Endothelial cell (in vitro differentiated cells): ENCODE results near the gene MBOAT7. TPM values are rescaled to one million over a fixed set of nuclear protein-coding genes. Genes with fewer than 3 reads are reported as not detected.
"Not testable (repeated sequence)": the region's sequence is repeated elsewhere in the genome, so short reads cannot be mapped to it uniquely, and the experiment has no call there.

Experiments
- DNase-seq: peaks from one replicate; pipeline ENCODE4 v3.0.0; 2021; ENCODE audit warnings: low spot score
- H3K27ac Mint-ChIP-seq: one replicate; pipeline ENCODE4 v1.8.0; 2021; ENCODE audit warnings: mixed read lengths, inconsistent platforms; ENCODE audit not compliant: unreplicated experiment
- H3K27me3 Mint-ChIP-seq: one replicate; pipeline ENCODE4 v1.8.0; 2021; ENCODE audit warnings: mild to moderate bottlenecking, moderate library complexity, mixed read lengths, inconsistent platforms; ENCODE audit not compliant: unreplicated experiment
- H3K36me3 Mint-ChIP-seq: one replicate; pipeline ENCODE4 v1.8.0; 2021; ENCODE audit warnings: mild to moderate bottlenecking, low read depth, mixed read lengths, inconsistent platforms; ENCODE audit not compliant: unreplicated experiment
- H3K4me1 Mint-ChIP-seq: one replicate; pipeline ENCODE4 v1.8.0; 2021; ENCODE audit warnings: mild to moderate bottlenecking, mixed read lengths, inconsistent platforms; ENCODE audit not compliant: unreplicated experiment
- H3K4me3 Mint-ChIP-seq: one replicate; pipeline ENCODE4 v1.8.0; 2021; ENCODE audit warnings: mild to moderate bottlenecking, mixed read lengths, inconsistent platforms; ENCODE audit not compliant: unreplicated experiment
- H3K9me3 Mint-ChIP-seq: one replicate; pipeline ENCODE4 v1.8.0; 2021; ENCODE audit warnings: mixed read lengths, inconsistent platforms; ENCODE audit not compliant: unreplicated experiment
- total RNA-seq: library from RNA; stranded (reverse); fragmentation: NEBNext Ultra II Directional; extraction: Animal tissue kit (Norgen Biotek cat#: 25700); gene quantifications from one replicate; pipeline ENCODE4 v1.2.1, GENCODE V29; 2021; ENCODE audit not compliant: unreplicated experiment
- TF ChIP-seq, protein P1 (sequence below): fragments of 200-600 bp; sonication (generic); IDR thresholded peaks from one replicate; pipeline ENCODE4 v1.5.0; 2021; ENCODE audit warnings: antibody characterized with exemption; ENCODE audit not compliant: unreplicated experiment

MBOAT7 gene
- total RNA-seq, 1 donor from 2014 or later = 203 TPM

DNA sequence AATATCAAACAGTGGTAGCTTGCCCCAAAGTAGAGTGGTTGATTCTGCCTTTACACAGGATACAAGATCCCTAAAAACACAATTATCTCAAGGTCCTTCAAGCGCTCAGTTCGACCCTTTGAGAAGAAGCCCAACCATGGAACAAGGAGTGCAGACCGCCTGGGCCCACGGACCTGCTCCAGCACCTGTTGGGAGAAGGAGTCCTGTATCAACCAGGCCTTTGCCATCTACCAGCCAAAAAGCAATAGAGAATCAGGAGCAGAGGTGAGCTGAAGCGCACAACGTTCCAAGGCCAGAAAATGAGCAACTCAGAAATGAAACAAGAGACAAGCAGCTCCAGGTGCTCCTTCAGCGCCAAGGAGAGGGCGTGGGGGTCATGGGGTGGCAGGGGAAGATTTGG lies 39.8 kb upstream of the MBOAT7 start:
- peaks cover 8% of the 10 kb centered on the region for H3K27me3 Mint-ChIP-seq
- no peaks in the 10 kb centered on the region for H3K9me3 Mint-ChIP-seq
- H3K4me1 Mint-ChIP-seq = no peaks in the 10 kb centered on the region
- H3K27ac Mint-ChIP-seq = no peak overlapping the region
- H3K4me3 Mint-ChIP-seq = no peak overlapping the region
- no peaks in the 10 kb centered on the region for H3K36me3 Mint-ChIP-seq
- no peak for DNase-seq
- TF ChIP-seq, protein P1, sequence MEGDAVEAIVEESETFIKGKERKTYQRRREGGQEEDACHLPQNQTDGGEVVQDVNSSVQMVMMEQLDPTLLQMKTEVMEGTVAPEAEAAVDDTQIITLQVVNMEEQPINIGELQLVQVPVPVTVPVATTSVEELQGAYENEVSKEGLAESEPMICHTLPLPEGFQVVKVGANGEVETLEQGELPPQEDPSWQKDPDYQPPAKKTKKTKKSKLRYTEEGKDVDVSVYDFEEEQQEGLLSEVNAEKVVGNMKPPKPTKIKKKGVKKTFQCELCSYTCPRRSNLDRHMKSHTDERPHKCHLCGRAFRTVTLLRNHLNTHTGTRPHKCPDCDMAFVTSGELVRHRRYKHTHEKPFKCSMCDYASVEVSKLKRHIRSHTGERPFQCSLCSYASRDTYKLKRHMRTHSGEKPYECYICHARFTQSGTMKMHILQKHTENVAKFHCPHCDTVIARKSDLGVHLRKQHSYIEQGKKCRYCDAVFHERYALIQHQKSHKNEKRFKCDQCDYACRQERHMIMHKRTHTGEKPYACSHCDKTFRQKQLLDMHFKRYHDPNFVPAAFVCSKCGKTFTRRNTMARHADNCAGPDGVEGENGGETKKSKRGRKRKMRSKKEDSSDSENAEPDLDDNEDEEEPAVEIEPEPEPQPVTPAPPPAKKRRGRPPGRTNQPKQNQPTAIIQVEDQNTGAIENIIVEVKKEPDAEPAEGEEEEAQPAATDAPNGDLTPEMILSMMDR = no peak

DNA sequence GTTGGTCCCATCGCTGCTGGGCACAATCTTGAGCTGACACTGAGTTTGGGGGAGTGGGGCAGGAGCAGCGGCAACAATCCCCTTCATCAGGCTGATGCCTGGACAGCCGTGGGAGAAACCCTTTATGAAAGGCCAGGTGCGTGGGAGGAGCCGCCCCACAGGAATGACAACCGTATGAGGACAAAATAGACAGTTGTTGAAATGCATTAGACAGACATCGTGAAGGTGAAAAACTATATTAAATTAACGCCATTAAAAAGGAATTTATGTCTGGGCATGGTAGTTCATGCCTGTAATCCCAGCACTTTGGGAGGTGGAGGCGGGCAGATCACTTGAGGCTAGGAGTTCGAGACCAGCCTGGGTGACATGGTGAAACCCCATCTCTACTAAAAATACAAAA lies 35.2 kb upstream of the MBOAT7 start:
- not testable (repeated sequence) for H3K4me1 Mint-ChIP-seq, H3K27ac Mint-ChIP-seq, H3K36me3 Mint-ChIP-seq

DNA sequence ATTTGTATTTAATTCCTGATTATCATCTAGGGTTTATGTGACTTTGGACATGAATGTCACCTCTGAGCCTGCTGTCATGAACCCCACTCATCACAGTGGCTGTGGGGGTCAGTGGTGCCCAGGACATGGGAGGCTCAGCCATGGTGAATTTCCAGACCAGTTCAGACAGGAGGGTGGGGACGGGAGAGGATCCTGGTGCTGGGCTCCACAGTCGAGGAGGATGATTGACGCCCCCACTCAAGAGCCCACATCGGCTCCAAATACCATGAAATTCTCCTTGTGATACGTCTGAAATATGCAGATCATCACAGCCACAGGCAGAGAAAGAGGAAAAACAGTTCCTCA lies 34.5 kb upstream of the MBOAT7 start:
- H3K27me3 Mint-ChIP-seq, H3K9me3 Mint-ChIP-seq, H3K27ac Mint-ChIP-seq, H3K4me3 Mint-ChIP-seq, DNase-seq, H3K36me3 Mint-ChIP-seq, H3K4me1 Mint-ChIP-seq: not testable (repeated sequence)

More for the DNA sequence above, 35.2 kb upstream of the MBOAT7 start:
- H3K9me3 Mint-ChIP-seq, H3K4me3 Mint-ChIP-seq, DNase-seq, H3K27me3 Mint-ChIP-seq: not testable (repeated sequence)

DNA sequence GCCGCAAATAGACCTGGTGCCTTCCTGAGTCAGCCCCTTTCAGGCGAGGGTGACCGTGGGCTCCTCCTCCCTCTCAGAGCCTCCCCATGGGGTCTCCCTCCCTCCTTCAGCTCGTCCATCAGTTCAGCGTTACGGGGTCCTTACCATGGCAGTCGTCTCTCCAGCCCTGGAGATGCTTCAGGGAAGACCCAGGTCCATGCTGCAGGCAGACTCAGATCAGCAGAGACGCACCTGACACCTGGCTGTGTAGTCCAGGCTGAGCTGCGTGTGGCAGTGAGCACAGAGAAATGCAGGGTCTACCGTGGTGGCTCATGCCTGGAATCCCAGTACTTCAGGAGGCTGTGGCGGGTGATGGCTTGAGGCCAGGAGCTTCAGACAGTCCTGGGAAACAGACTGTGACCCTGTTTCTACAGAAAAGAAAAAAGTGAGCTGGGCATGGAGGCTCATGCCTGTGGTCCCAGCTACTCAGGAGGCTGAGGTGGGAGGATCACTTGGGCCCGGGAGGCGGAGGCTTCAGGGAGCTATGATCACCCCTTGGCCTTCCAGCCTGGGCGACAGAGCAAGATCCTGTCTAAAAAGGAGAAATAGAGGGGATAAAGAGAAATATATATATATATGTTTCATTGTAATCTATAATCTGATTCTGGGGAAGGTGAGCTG lies 34.0 kb upstream of the MBOAT7 start:
- H3K4me1 Mint-ChIP-seq, H3K27me3 Mint-ChIP-seq, H3K4me3 Mint-ChIP-seq, H3K27ac Mint-ChIP-seq, DNase-seq, H3K36me3 Mint-ChIP-seq, H3K9me3 Mint-ChIP-seq: not testable (repeated sequence)

DNA sequence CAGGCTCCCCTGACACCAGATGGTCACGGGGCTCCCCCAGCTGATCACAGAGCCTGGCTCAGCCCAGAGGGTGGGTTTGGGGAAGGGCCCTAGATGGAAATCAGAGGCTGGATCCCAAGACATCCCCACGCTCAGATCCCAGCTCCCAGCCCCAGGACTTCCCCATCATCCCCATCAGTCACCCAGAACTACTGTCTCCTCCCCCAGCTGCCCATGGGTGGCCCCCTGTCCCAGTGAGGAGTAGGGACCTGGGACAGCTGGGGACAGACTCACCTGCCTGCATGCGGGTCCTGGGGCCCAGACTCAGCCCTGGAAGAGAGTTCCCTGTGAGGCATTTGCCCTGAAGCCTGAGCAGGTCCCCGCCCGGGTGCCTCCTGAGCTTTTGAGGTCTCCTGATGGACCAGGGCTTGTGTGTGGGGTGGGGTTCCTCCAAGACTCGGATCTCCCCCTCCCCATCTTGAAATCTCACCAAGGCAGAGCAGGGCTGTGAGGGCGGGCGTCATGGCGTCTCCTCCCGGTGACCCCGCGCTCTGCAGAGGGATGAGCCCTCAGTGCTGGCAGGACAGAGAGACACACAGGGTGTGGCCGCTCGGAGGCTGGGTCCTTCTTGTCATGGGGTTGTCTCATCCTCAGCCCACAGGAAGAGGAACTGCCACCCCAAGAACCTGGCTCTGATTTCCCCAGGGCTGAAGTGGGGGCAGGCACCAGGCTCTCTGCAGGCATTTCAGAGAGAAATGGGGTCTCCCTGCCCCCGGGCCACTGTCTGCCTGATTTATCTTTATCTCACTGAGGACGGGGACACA lies 33.3 kb upstream of the MBOAT7 start, which contains the start of gene LILRB3:
LILRB3 (minus strand) TSS at position 534 of the 803 bp plus-strand sequence; CDS start at position 503, 31 bp downstream.
- H3K27ac Mint-ChIP-seq, H3K36me3 Mint-ChIP-seq, H3K4me3 Mint-ChIP-seq, H3K27me3 Mint-ChIP-seq, H3K4me1 Mint-ChIP-seq, H3K9me3 Mint-ChIP-seq, DNase-seq: not testable (repeated sequence)

DNA sequence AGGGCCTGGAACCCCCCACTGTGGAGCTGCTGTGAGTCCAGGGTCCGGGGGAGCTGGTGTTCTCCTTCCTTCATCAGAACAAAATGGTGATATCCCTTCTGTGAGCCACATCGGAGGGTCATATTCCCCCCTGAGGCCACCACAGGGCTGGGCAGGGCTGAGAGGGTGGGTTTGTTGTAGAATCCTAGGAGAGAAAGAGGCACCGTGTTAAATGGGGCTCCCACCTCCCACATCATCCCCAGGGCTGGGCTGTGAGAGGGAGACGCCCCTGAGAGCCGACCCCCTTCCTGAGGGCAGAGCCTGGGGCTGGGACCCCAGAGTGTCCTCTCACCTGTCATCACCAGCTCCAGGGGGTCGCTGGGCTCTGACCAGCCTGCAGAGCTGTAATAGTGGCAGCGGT lies 32.6 kb upstream of the MBOAT7 start:
- not testable (repeated sequence) for H3K4me1 Mint-ChIP-seq, H3K27me3 Mint-ChIP-seq, H3K27ac Mint-ChIP-seq, H3K9me3 Mint-ChIP-seq, DNase-seq, H3K4me3 Mint-ChIP-seq, H3K36me3 Mint-ChIP-seq

DNA sequence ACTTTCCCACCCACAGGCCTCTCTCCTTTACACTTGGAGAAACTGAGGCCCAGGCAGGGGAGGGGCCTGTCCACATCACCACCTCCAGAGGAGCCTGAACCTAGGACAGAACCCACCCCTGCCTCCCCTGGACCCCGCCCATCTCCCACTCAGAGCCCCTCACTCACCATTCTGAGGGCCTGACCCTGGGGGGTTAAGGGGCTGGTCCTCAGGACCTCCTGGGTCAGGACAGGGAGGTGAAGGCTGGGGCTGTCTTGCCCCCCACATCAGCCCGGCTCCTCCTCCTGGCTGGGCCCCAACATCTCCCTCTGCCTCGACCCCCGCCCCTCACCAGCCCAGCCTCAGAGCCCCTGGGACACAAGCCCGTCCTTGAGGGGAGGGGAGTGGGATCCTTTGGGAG lies 30.3 kb upstream of the MBOAT7 start:
- H3K9me3 Mint-ChIP-seq, DNase-seq, H3K4me1 Mint-ChIP-seq, H3K4me3 Mint-ChIP-seq, H3K27ac Mint-ChIP-seq, H3K27me3 Mint-ChIP-seq: not testable (repeated sequence)
- peaks cover 12% of the 10 kb centered on the region for H3K36me3 Mint-ChIP-seq
